GM21576 (cell line): ENCODE results near the gene PEX14.

Experiments used
- ATAC-seq: cut with Tn5 transposase; IDR thresholded peaks from one replicate; pipeline ENCODE4 v1.9.1; 2021; ENCODE audit warnings: mild to moderate bottlenecking, moderate library complexity; ENCODE audit not compliant: unreplicated experiment

The PEX14 gene

GRCh38 chr1:10515976-10516750 is 41.4 kb downstream of the PEX14 start:
- ATAC-seq = no peak

GRCh38 chr1:10516925-10517676 is 42.4 kb downstream of the PEX14 start:
- ATAC-seq = no peak

GRCh38 chr1:10517677-10517982 is 42.9 kb downstream of the PEX14 start:
- no peak for ATAC-seq

- ATAC-seq = no peak
These were observed 44.3 kb downstream of the PEX14 start for GRCh38 chr1:10519016-10519417.

GRCh38 chr1:10520497-10520896 is 45.7 kb downstream of the PEX14 start:
- ATAC-seq = no peak

- ATAC-seq = no peak
These were observed 46.2 kb downstream of the PEX14 start for GRCh38 chr1:10520952-10521351.

- no peak for ATAC-seq
These were observed 46.9 kb downstream of the PEX14 start for GRCh38 chr1:10521537-10522157.

GRCh38 chr1:10522322-10522860 is 47.6 kb downstream of the PEX14 start:
- ATAC-seq = no peak

GRCh38 chr1:10525208-10525607 is 50.5 kb downstream of the PEX14 start:
- ATAC-seq = no peak

GRCh38 chr1:10528066-10529014 is 53.6 kb downstream of the PEX14 start:
- ATAC-seq = no peak

- ATAC-seq = no peak
These were observed 54.3 kb downstream of the PEX14 start for GRCh38 chr1:10529091-10529490.

- ATAC-seq = no peak
These were observed 55.0 kb downstream of the PEX14 start for GRCh38 chr1:10529765-10530164.

GRCh38 chr1:10530281-10530740 is 55.6 kb downstream of the PEX14 start:
- no peak for ATAC-seq

GRCh38 chr1:10530756-10531495 is 56.2 kb downstream of the PEX14 start:
- no peak for ATAC-seq

GRCh38 chr1:10532362-10532761 is 57.6 kb downstream of the PEX14 start:
- no peak for ATAC-seq

- no peak for ATAC-seq
These were observed 59.8 kb downstream of the PEX14 start for GRCh38 chr1:10534519-10534918.

GRCh38 chr1:10536133-10536770 is 61.5 kb downstream of the PEX14 start:
- ATAC-seq = no peak

- no peak for ATAC-seq
These were observed 62.5 kb downstream of the PEX14 start for GRCh38 chr1:10537082-10537766.
